SK-N-SH treated with all-trans-retinoic acid at 6 μM for 48 hours (cell line): Measurements from ENCODE around the gene HAP1.

Source experiments
- ATAC-seq: fragments of 200-7000 bp; cut with Tn5 transposase; 3 replicates; pipeline ENCODE4 v1.9.1; 2020; ENCODE audit warnings: mild to moderate bottlenecking, moderate library complexity
- ARNTL ChIP-seq: fragments of 450-650 bp; formaldehyde crosslinking; IDR thresholded peaks from 2 replicates; pipeline ENCODE4 v1.5.0; 2020; ENCODE audit warnings: low read depth, mild to moderate bottlenecking, moderate library complexity, borderline replicate concordance
- CSDC2 ChIP-seq: fragments of 250-450 bp; sonication (Bioruptor Pico); IDR thresholded peaks from 2 replicates; pipeline ENCODE4 v1.5.0; 2020; ENCODE audit warnings: mild to moderate bottlenecking, moderate library complexity
- CSRNP3 ChIP-seq: fragments of 250-450 bp; sonication (Bioruptor Pico); IDR thresholded peaks from 2 replicates; pipeline ENCODE4 v1.5.1; 2021; ENCODE audit warnings: mild to moderate bottlenecking, moderate library complexity
- ESRRG ChIP-seq: fragments of 250-450 bp; sonication (Bioruptor Pico); IDR thresholded peaks from 2 replicates; pipeline ENCODE4 v1.6.1; 2021; ENCODE audit warnings: mild to moderate bottlenecking
- GLIS3 ChIP-seq: fragments of 250-450 bp; sonication (Bioruptor Pico); IDR thresholded peaks from 2 replicates; pipeline ENCODE4 v1.5.0; 2020; ENCODE audit warnings: mild to moderate bottlenecking, moderate library complexity
- ISL1 ChIP-seq: fragments of 250-450 bp; sonication (Bioruptor Pico); IDR thresholded peaks from 2 replicates; pipeline ENCODE4 v2.1.2; 2022; ENCODE audit warnings: mild to moderate bottlenecking, moderate library complexity
- OSR1 ChIP-seq: fragments of 250-450 bp; sonication (Bioruptor Pico); IDR thresholded peaks from 2 replicates; pipeline ENCODE4 v1.8.0; 2022; ENCODE audit warnings: moderate library complexity, mild to moderate bottlenecking, inconsistent platforms
- PPARA ChIP-seq: fragments of 250-450 bp; sonication (Bioruptor Pico); IDR thresholded peaks from 2 replicates; pipeline ENCODE4 v1.5.0; 2020; ENCODE audit warnings: mild to moderate bottlenecking, borderline replicate concordance
- RARB ChIP-seq: fragments of 250-450 bp; sonication (Bioruptor Pico); IDR thresholded peaks from 2 replicates; pipeline ENCODE4 v1.8.0; 2021; ENCODE audit warnings: mild to moderate bottlenecking, moderate library complexity
- SNAI2 ChIP-seq: fragments of 250-450 bp; sonication (Bioruptor Pico); IDR thresholded peaks from 2 replicates; pipeline ENCODE4 v1.5.0; 2020; ENCODE audit warnings: mild to moderate bottlenecking, moderate library complexity
- TCF4 ChIP-seq: fragments of 250-450 bp; sonication (Bioruptor Pico); IDR thresholded peaks from 2 replicates; pipeline ENCODE4 v1.8.0; 2021; ENCODE audit warnings: mild to moderate bottlenecking, moderate library complexity, borderline replicate concordance
- TOX ChIP-seq: fragments of 250-450 bp; sonication (Bioruptor Pico); IDR thresholded peaks from 2 replicates; pipeline ENCODE4 v1.8.0; 2021; ENCODE audit warnings: mild to moderate bottlenecking, moderate library complexity, borderline replicate concordance
- ZFP3 ChIP-seq: fragments of 250-450 bp; sonication (Bioruptor Pico); IDR thresholded peaks from 2 replicates; pipeline ENCODE4 v1.5.0; 2020; ENCODE audit warnings: mild to moderate bottlenecking, moderate library complexity
- ZFP30 ChIP-seq: fragments of 450-650 bp; formaldehyde crosslinking; IDR thresholded peaks from 2 replicates; pipeline ENCODE4 v1.5.0; 2022; ENCODE audit warnings: mild to moderate bottlenecking, moderate library complexity
- ZNF565 ChIP-seq: fragments of 450-650 bp; formaldehyde crosslinking; conservative IDR thresholded peaks from 2 replicates; pipeline ENCODE4 v1.5.0; 2020; ENCODE audit warnings: low read depth, mild to moderate bottlenecking, moderate library complexity
- ZNF70 ChIP-seq: fragments of 450-650 bp; formaldehyde crosslinking; IDR thresholded peaks from 2 replicates; pipeline ENCODE4 v1.5.0; 2020; ENCODE audit warnings: mild to moderate bottlenecking, moderate library complexity
- ZNF8 ChIP-seq: fragments of 450-650 bp; formaldehyde crosslinking; IDR thresholded peaks from 2 replicates; pipeline ENCODE4 v1.5.0; 2020; ENCODE audit warnings: mild to moderate bottlenecking, moderate library complexity
- TF ChIP-seq, protein P1 (sequence below): fragments of 250-450 bp; sonication (Bioruptor Pico); IDR thresholded peaks from 2 replicates; pipeline ENCODE4 v1.8.0; 2020; ENCODE audit warnings: mild to moderate bottlenecking, moderate library complexity, borderline replicate concordance
- TF ChIP-seq, protein P2 (sequence below): fragments of 250-450 bp; sonication (Bioruptor Pico); IDR thresholded peaks from 2 replicates; pipeline ENCODE4 v1.5.1; 2020; ENCODE audit warnings: low read depth, mild to moderate bottlenecking, moderate library complexity
- TF ChIP-seq, protein P3 (sequence below): fragments of 250-450 bp; sonication (Bioruptor Pico); IDR thresholded peaks from 2 replicates; pipeline ENCODE4 v1.5.0; 2020; ENCODE audit warnings: mild to moderate bottlenecking, moderate library complexity
- TF ChIP-seq, protein P4 (sequence below): fragments of 250-450 bp; sonication (Bioruptor Pico); IDR thresholded peaks from 2 replicates; pipeline ENCODE4 v1.8.0; 2021; ENCODE audit warnings: low read depth, mild to moderate bottlenecking, moderate library complexity, borderline replicate concordance

Gene HAP1, protein sequence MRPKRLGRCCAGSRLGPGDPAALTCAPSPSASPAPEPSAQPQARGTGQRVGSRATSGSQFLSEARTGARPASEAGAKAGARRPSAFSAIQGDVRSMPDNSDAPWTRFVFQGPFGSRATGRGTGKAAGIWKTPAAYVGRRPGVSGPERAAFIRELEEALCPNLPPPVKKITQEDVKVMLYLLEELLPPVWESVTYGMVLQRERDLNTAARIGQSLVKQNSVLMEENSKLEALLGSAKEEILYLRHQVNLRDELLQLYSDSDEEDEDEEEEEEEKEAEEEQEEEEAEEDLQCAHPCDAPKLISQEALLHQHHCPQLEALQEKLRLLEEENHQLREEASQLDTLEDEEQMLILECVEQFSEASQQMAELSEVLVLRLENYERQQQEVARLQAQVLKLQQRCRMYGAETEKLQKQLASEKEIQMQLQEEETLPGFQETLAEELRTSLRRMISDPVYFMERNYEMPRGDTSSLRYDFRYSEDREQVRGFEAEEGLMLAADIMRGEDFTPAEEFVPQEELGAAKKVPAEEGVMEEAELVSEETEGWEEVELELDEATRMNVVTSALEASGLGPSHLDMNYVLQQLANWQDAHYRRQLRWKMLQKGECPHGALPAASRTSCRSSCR

DNA sequence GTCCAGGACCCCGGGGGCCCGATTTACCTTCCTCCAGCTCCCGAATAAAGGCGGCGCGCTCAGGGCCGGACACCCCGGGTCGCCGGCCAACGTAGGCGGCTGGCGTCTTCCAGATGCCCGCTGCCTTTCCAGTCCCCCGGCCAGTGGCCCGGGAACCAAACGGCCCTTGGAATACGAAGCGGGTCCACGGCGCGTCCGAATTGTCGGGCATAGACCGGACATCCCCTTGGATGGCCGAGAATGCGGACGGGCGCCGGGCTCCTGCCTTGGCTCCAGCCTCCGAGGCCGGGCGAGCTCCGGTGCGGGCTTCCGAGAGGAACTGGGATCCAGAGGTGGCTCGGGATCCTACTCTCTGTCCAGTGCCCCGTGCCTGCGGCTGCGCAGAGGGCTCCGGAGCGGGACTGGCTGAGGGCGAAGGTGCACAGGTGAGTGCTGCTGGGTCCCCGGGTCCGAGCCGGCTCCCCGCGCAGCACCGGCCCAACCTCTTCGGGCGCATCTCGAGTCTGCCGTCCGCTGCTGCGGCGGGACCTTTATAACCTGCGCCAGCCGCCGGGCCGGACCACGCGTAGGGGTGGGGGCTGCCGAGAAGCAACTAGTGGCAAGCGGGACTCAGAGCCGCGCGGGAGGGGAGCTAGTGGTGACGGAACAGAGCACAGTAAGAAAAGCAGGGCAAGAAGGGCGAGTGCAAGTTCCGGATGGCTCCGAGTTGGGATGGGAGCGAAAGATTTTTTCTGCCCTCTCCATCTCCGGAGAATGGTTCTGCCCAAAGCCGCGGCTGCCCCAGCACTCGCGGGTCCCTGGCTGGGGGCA, at the start of gene HAP1:
Gene HAP1 (minus strand): TSS at position 505 of the 810 bp plus-strand sequence. CDS start 9 bp downstream, at position 496.
- peak; percentile 58 for ATAC-seq
- TF ChIP-seq, protein P1, sequence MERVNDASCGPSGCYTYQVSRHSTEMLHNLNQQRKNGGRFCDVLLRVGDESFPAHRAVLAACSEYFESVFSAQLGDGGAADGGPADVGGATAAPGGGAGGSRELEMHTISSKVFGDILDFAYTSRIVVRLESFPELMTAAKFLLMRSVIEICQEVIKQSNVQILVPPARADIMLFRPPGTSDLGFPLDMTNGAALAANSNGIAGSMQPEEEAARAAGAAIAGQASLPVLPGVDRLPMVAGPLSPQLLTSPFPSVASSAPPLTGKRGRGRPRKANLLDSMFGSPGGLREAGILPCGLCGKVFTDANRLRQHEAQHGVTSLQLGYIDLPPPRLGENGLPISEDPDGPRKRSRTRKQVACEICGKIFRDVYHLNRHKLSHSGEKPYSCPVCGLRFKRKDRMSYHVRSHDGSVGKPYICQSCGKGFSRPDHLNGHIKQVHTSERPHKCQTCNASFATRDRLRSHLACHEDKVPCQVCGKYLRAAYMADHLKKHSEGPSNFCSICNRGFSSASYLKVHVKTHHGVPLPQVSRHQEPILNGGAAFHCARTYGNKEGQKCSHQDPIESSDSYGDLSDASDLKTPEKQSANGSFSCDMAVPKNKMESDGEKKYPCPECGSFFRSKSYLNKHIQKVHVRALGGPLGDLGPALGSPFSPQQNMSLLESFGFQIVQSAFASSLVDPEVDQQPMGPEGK = no peak
- TF ChIP-seq, protein P2, sequence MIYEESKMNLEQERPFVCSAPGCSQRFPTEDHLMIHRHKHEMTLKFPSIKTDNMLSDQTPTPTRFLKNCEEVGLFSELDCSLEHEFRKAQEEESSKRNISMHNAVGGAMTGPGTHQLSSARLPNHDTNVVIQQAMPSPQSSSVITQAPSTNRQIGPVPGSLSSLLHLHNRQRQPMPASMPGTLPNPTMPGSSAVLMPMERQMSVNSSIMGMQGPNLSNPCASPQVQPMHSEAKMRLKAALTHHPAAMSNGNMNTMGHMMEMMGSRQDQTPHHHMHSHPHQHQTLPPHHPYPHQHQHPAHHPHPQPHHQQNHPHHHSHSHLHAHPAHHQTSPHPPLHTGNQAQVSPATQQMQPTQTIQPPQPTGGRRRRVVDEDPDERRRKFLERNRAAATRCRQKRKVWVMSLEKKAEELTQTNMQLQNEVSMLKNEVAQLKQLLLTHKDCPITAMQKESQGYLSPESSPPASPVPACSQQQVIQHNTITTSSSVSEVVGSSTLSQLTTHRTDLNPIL (CRISPR knock-in tag) = no peak
- no peak for TF ChIP-seq ZFP30 (CRISPR knock-in tag)
- TF ChIP-seq PPARA (CRISPR knock-in tag) = no peak
- TF ChIP-seq ZNF8 (CRISPR knock-in tag) = no peak
- TF ChIP-seq ZNF70 (CRISPR knock-in tag) = no peak
- no peak for TF ChIP-seq CSDC2 (CRISPR knock-in tag)
- no peak for TF ChIP-seq SNAI2 (CRISPR knock-in tag)
- TF ChIP-seq ZNF565 = no peak
- TF ChIP-seq ISL1 (CRISPR knock-in tag) = no peak
- TF ChIP-seq, protein P3, sequence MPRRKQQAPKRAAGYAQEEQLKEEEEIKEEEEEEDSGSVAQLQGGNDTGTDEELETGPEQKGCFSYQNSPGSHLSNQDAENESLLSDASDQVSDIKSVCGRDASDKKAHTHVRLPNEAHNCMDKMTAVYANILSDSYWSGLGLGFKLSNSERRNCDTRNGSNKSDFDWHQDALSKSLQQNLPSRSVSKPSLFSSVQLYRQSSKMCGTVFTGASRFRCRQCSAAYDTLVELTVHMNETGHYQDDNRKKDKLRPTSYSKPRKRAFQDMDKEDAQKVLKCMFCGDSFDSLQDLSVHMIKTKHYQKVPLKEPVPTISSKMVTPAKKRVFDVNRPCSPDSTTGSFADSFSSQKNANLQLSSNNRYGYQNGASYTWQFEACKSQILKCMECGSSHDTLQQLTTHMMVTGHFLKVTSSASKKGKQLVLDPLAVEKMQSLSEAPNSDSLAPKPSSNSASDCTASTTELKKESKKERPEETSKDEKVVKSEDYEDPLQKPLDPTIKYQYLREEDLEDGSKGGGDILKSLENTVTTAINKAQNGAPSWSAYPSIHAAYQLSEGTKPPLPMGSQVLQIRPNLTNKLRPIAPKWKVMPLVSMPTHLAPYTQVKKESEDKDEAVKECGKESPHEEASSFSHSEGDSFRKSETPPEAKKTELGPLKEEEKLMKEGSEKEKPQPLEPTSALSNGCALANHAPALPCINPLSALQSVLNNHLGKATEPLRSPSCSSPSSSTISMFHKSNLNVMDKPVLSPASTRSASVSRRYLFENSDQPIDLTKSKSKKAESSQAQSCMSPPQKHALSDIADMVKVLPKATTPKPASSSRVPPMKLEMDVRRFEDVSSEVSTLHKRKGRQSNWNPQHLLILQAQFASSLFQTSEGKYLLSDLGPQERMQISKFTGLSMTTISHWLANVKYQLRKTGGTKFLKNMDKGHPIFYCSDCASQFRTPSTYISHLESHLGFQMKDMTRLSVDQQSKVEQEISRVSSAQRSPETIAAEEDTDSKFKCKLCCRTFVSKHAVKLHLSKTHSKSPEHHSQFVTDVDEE = no peak
- no peak for TF ChIP-seq CSRNP3
- TF ChIP-seq, protein P4, sequence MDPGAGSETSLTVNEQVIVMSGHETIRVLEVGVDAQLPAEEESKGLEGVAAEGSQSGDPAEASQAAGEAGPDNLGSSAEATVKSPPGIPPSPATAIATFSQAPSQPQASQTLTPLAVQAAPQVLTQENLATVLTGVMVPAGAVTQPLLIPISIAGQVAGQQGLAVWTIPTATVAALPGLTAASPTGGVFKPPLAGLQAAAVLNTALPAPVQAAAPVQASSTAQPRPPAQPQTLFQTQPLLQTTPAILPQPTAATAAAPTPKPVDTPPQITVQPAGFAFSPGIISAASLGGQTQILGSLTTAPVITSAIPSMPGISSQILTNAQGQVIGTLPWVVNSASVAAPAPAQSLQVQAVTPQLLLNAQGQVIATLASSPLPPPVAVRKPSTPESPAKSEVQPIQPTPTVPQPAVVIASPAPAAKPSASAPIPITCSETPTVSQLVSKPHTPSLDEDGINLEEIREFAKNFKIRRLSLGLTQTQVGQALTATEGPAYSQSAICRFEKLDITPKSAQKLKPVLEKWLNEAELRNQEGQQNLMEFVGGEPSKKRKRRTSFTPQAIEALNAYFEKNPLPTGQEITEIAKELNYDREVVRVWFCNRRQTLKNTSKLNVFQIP (CRISPR knock-in tag) = no peak
- TF ChIP-seq TCF4 (CRISPR knock-in tag) = no peak
- TF ChIP-seq ZFP3 = no peak
- TF ChIP-seq ARNTL (CRISPR knock-in tag) = no peak
- TF ChIP-seq TOX (CRISPR knock-in tag) = no peak
- TF ChIP-seq ESRRG = no peak

GRCh38 chr17:41782142-41782541, 47.7 kb upstream of the HAP1 start:
- no peak for TF ChIP-seq GLIS3 (CRISPR knock-in tag)
- no peak for TF ChIP-seq CSRNP3
- TF ChIP-seq ZNF8 (CRISPR knock-in tag) = no peak
- TF ChIP-seq OSR1 = no peak
- TF ChIP-seq RARB = no peak
- TF ChIP-seq, protein P3 = no peak
- TF ChIP-seq PPARA (CRISPR knock-in tag) = no peak
- ATAC-seq = no peak
